HepG2 (cell line): ENCODE data around the gene JDP2. TPM values are rescaled to one million over a fixed set of nuclear protein-coding genes. Genes with fewer than 3 reads are reported as not detected.

Experiments
- BRCA1 ChIP-seq: sonication (generic); formaldehyde crosslinking; IDR thresholded peaks from 2 replicates; pipeline ENCODE4 v1.4.0; 2020; ENCODE audit warnings: missing genetic modification reagents
- CEBPG ChIP-seq: IDR thresholded peaks from 2 replicates; pipeline ENCODE4 v1.6.1; 2016
- DMAP1 ChIP-seq: IDR thresholded peaks from 2 replicates; pipeline ENCODE4 v1.6.1; 2016
- DNMT3B ChIP-seq: conservative IDR thresholded peaks from 2 replicates; pipeline ENCODE4 v1.6.1; 2016; ENCODE audit warnings: missing biosample characterization, control low read depth
- EP300 ChIP-seq, 3 experiments: sonication (generic) in 1 of 3; formaldehyde crosslinking in 1 of 3; IDR thresholded peaks; 2 replicates each; pipeline versions ENCODE4 v1.5.1 to v1.6.1; 2011 to 2020; ENCODE audit warnings: low read depth in 2 of 3, low read length in 2 of 3, borderline replicate concordance in 1 of 3, improper control_type of control experiment in 1 of 3, mild to moderate bottlenecking in 1 of 3, missing genetic modification reagents in 1 of 3, moderate library complexity in 1 of 3
- FOXA1 ChIP-seq, 2 experiments: fragments of 450-650 bp in 1 of 2; sonication (generic) in 1 of 2; formaldehyde crosslinking in 1 of 2; IDR thresholded peaks; 2 replicates each; pipeline versions ENCODE4 v1.4.0 to v1.6.1; 2016 to 2020; ENCODE audit warnings: missing genetic modification reagents in 1 of 2
- HOXD1 ChIP-seq: sonication (generic); formaldehyde crosslinking; IDR thresholded peaks from 2 replicates; pipeline ENCODE4 v1.5.0; 2020; ENCODE audit warnings: missing genetic modification reagents
- NFKBIZ ChIP-seq: IDR thresholded peaks from 2 replicates; pipeline ENCODE4 v1.6.1; 2018; ENCODE audit warnings: missing genetic modification reagents, missing compliant biosample characterization
- NR2C2 ChIP-seq: sonication (generic); formaldehyde crosslinking; IDR thresholded peaks from 2 replicates; pipeline ENCODE4 v1.4.0; 2020; ENCODE audit warnings: missing genetic modification reagents, mild to moderate bottlenecking, moderate library complexity, borderline replicate concordance
- NR2F1 ChIP-seq, 2 experiments: fragments of 450-650 bp in 1 of 2; formaldehyde crosslinking in 1 of 2; IDR thresholded peaks; 2 replicates each; pipeline versions ENCODE4 v1.5.0 to v1.6.1; 2016 to 2020; ENCODE audit warnings: mild to moderate bottlenecking in 1 of 2, missing compliant biosample characterization in 1 of 2, missing genetic modification reagents in 1 of 2, moderate library complexity in 1 of 2
- TBX2 ChIP-seq: sonication (generic); formaldehyde crosslinking; IDR thresholded peaks from 2 replicates; pipeline ENCODE4 v1.5.0; 2020; ENCODE audit warnings: missing genetic modification reagents, mild to moderate bottlenecking, borderline replicate concordance
- ZFP36L1 ChIP-seq: sonication (generic); formaldehyde crosslinking; IDR thresholded peaks from 2 replicates; pipeline ENCODE4 v1.8.0; 2022; ENCODE audit warnings: mild to moderate bottlenecking, missing genetic modification reagents, moderate library complexity
- ZFYVE20 ChIP-seq: sonication (generic); formaldehyde crosslinking; IDR thresholded peaks from 2 replicates; pipeline ENCODE4 v1.8.0; 2023; ENCODE audit warnings: low read depth, mild to moderate bottlenecking, moderate library complexity, missing genetic modification reagents, borderline replicate concordance
- ZNF101 ChIP-seq: sonication (generic); formaldehyde crosslinking; IDR thresholded peaks from 2 replicates; pipeline ENCODE4 v1.4.0; 2020; ENCODE audit warnings: mild to moderate bottlenecking, low read depth, missing genetic modification reagents, borderline replicate concordance
- ZNF235 ChIP-seq: sonication (generic); formaldehyde crosslinking; IDR thresholded peaks from 2 replicates; pipeline ENCODE4 v1.8.1; 2023; ENCODE audit warnings: mild to moderate bottlenecking, missing genetic modification reagents, borderline replicate concordance
- ZNF296 ChIP-seq: sonication (generic); formaldehyde crosslinking; conservative IDR thresholded peaks from 2 replicates; pipeline ENCODE4 v1.5.0; 2020; ENCODE audit warnings: mild to moderate bottlenecking, missing genetic modification reagents
- ZNF30 ChIP-seq: sonication (generic); formaldehyde crosslinking; IDR thresholded peaks from 2 replicates; pipeline ENCODE4 v1.5.0; 2020; ENCODE audit warnings: mild to moderate bottlenecking, missing genetic modification reagents
- ZNF383 ChIP-seq: sonication (generic); formaldehyde crosslinking; IDR thresholded peaks from 2 replicates; pipeline ENCODE4 v1.4.0; 2020; ENCODE audit warnings: missing genetic modification reagents, mild to moderate bottlenecking, borderline replicate concordance
- ZNF530 ChIP-seq: sonication (generic); formaldehyde crosslinking; IDR thresholded peaks from 2 replicates; pipeline ENCODE4 v1.5.0; 2020; ENCODE audit warnings: low read depth, mild to moderate bottlenecking, missing genetic modification reagents
- ZNF777 ChIP-seq: sonication (generic); formaldehyde crosslinking; IDR thresholded peaks from 2 replicates; pipeline ENCODE4 v1.4.0; 2020; ENCODE audit warnings: missing genetic modification reagents
- ZNF841 ChIP-seq: sonication (generic); formaldehyde crosslinking; IDR thresholded peaks from 2 replicates; pipeline ENCODE4 v1.8.1; 2023; ENCODE audit warnings: missing genetic modification reagents, borderline replicate concordance
- polyA plus RNA-seq, 8 experiments: library from polyadenylated mRNA; depleted of rRNA in 3 of 8; stranded (reverse) in 7 of 8; unstranded in 1 of 8; fragments of >200 nt; fragmentation: Illumina TruSeq in 4 of 8; extraction: Trizol in 4 of 8; gene quantifications; 2 replicates each; pipeline versions ENCODE4 v1.2.1 to v1.2.3, GENCODE V29; 2011 to 2016; ENCODE audit warnings: low read depth in 4 of 8, missing spikeins in 1 of 8, mixed read lengths in 1 of 8; ENCODE audit not compliant: insufficient read depth in 1 of 8
- total RNA-seq, 5 experiments: library from RNA; depleted of rRNA; stranded (reverse); fragments of >200 nt; fragmentation: Illumina TruSeq; extraction: Trizol; gene quantifications; 2 replicates each; pipeline ENCODE4 v1.2.3, GENCODE V29; 2016; ENCODE audit warnings: low read depth in 1 of 5
- TF ChIP-seq, protein P1 (sequence below): sonication (generic); formaldehyde crosslinking; IDR thresholded peaks from 2 replicates; pipeline ENCODE4 v1.5.1; 2020; ENCODE audit warnings: mild to moderate bottlenecking, missing genetic modification reagents, borderline replicate concordance
- TF ChIP-seq, protein P2 (sequence below): sonication (generic); formaldehyde crosslinking; IDR thresholded peaks from 2 replicates; pipeline ENCODE4 v1.5.1; 2020; ENCODE audit warnings: missing genetic modification reagents, mild to moderate bottlenecking, borderline replicate concordance
- TF ChIP-seq, protein P3 (sequence below): sonication (generic); formaldehyde crosslinking; IDR thresholded peaks from 2 replicates; pipeline ENCODE4 v1.5.0; 2020; ENCODE audit warnings: mild to moderate bottlenecking, missing genetic modification reagents

Gene JDP2
- total and polyA plus RNA-seq, 2 of the 13 experiments (the other 11 are each of a cell fraction or from before 2014, with no cell fraction given) = 8.0 to 8.9 TPM

DNA sequence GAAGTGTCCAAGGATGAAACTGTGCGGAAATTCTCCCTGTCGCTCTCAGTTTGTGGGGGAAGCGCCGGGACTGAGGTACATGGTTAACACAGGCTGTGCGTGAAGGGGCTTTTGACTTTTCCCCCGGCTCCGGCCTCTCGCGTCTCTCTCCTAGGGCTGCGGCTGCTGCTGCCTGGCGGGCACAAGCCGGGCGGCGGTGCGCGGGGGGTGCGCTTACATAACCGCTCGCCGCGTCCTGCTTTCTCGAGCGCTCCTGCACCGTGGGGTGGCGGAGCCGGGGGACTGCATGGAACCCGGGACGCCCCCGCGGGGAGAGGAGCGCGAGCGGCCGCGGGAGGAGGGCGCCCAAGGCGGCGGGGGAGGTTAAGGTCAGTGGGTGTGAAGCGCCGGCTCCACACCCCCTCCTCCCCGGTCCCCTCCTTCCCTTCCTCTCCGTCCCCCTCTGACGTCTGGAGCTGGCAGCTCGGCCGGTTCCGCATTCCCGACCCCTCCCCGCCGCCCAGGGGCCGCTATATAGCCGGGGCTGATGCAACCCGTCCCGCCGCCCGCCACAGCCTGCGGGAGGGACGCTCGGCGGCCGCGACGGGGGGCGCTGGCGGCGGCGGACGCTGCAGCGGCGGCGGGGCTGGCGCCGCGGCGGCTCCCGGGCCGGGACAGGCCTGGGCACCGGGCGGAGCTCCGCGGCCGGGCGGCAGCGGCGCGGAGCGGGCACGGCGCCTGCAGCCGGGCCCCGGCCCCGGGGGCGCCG lies at the start of gene JDP2 (continued):
- TF ChIP-seq, protein P1, sequence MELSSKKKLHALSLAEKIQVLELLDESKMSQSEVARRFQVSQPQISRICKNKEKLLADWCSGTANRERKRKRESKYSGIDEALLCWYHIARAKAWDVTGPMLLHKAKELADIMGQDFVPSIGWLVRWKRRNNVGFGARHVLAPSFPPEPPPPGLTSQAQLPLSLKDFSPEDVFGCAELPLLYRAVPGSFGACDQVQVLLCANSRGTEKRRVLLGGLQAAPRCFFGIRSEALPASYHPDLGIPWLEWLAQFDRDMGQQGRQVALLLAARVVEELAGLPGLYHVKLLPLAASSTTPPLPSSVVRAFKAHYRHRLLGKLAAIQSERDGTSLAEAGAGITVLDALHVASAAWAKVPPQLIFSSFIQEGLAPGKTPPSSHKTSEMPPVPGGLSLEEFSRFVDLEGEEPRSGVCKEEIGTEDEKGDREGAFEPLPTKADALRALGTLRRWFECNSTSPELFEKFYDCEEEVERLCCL (CRISPR knock-in tag) = no peak
- TF ChIP-seq ZFP36L1 = no peak
- no peak for TF ChIP-seq FOXA1 (IDR thresholded peaks at IDR 0.05)
- TF ChIP-seq FOXA1 (CRISPR knock-in tag; IDR thresholded peaks at IDR 0.05) = no peak
- TF ChIP-seq TBX2 (CRISPR knock-in tag) = no peak; the same call in 1 of the 2 replicates
- TF ChIP-seq HOXD1 = no peak
- no peak for TF ChIP-seq BRCA1 (CRISPR knock-in tag)
- peak; percentile 47; the same call in 1 of the 2 replicates for TF ChIP-seq NR2C2 (CRISPR knock-in tag)
- peak; percentile 87 for TF ChIP-seq ZNF777
- TF ChIP-seq EP300 (IDR thresholded peaks at IDR 0.05; ENCODE audit: low read depth in 2 of 2, low read length in 2 of 2) = no peak
- no peak for TF ChIP-seq EP300 (CRISPR knock-in tag; IDR thresholded peaks at IDR 0.05; ENCODE audit: borderline replicate concordance)
- no peak for TF ChIP-seq ZNF383 (CRISPR knock-in tag)
- no peak for TF ChIP-seq ZNF841 (CRISPR knock-in tag)
- TF ChIP-seq ZNF30 = no peak
- TF ChIP-seq CEBPG (CRISPR knock-in tag) = peak; percentile 93
- TF ChIP-seq, protein P2, sequence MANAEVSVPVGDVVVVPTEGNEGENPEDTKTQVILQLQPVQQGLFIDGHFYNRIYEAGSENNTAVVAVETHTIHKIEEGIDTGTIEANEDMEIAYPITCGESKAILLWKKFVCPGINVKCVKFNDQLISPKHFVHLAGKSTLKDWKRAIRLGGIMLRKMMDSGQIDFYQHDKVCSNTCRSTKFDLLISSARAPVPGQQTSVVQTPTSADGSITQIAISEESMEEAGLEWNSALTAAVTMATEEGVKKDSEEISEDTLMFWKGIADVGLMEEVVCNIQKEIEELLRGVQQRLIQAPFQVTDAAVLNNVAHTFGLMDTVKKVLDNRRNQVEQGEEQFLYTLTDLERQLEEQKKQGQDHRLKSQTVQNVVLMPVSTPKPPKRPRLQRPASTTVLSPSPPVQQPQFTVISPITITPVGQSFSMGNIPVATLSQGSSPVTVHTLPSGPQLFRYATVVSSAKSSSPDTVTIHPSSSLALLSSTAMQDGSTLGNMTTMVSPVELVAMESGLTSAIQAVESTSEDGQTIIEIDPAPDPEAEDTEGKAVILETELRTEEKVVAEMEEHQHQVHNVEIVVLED (CRISPR knock-in tag) = peak; percentile 47; the same call in 1 of the 2 replicates
- TF ChIP-seq NFKBIZ (CRISPR knock-in tag) = no peak
- no peak for TF ChIP-seq ZNF296 (CRISPR knock-in tag)
- peak; percentile 27; the same call in 1 of the 2 replicates for TF ChIP-seq DMAP1
- TF ChIP-seq ZNF235 (CRISPR knock-in tag) = no peak
- no peak for TF ChIP-seq DNMT3B (CRISPR knock-in tag)
- TF ChIP-seq NR2F1 (CRISPR knock-in tag; IDR thresholded peaks at IDR 0.05) = 0 out of 4 replicates have a peak, but pooled peaks of 1 of the 2 experiments have one; percentile 26
- no peak for TF ChIP-seq ZNF530 (CRISPR knock-in tag)
- TF ChIP-seq, protein P3, sequence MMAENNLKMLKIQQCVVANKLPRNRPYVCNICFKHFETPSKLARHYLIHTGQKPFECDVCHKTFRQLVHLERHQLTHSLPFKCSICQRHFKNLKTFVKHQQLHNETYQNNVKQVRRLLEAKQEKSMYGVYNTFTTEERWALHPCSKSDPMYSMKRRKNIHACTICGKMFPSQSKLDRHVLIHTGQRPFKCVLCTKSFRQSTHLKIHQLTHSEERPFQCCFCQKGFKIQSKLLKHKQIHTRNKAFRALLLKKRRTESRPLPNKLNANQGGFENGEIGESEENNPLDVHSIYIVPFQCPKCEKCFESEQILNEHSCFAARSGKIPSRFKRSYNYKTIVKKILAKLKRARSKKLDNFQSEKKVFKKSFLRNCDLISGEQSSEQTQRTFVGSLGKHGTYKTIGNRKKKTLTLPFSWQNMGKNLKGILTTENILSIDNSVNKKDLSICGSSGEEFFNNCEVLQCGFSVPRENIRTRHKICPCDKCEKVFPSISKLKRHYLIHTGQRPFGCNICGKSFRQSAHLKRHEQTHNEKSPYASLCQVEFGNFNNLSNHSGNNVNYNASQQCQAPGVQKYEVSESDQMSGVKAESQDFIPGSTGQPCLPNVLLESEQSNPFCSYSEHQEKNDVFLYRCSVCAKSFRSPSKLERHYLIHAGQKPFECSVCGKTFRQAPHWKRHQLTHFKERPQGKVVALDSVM = 0 out of 2 replicates have a peak, but pooled peaks have one; percentile 21
- no peak for TF ChIP-seq ZFYVE20 (CRISPR knock-in tag)
- no peak for TF ChIP-seq ZNF101 (CRISPR knock-in tag)
